Stimulated activated memory B cell treated with anti-CD40 and anti-IgM and Interleukin-4, amounts not matched to agents 10 μg/mL and 1 μg/mL and 100 μg/mL, for 72 hours (primary cell): ENCODE results near the gene LAYN.

ENCODE experiments used
- ATAC-seq: fragments of 150-1000 bp; cut with Tn5 transposase; 2 replicates; pipeline ENCODE4 v1.10.0; 2021
- H3K27ac Mint-ChIP-seq: one replicate; pipeline ENCODE4 v1.8.0; 2022; ENCODE audit warnings: mild to moderate bottlenecking, mixed read lengths
- H3K27me3 Mint-ChIP-seq: one replicate; pipeline ENCODE4 v1.8.0; 2022; ENCODE audit warnings: mixed read lengths
- H3K36me3 Mint-ChIP-seq: one replicate; pipeline ENCODE4 v1.8.0; 2022; ENCODE audit warnings: mixed read lengths
- H3K4me1 Mint-ChIP-seq: one replicate; pipeline ENCODE4 v1.8.0; 2022; ENCODE audit warnings: mixed read lengths
- H3K4me3 Mint-ChIP-seq: one replicate; pipeline ENCODE4 v1.8.0; 2022; ENCODE audit warnings: mild to moderate bottlenecking, moderate library complexity, mixed read lengths
- H3K9me3 Mint-ChIP-seq: one replicate; pipeline ENCODE4 v1.8.0; 2022; ENCODE audit warnings: mixed read lengths

LAYN gene

DNA sequence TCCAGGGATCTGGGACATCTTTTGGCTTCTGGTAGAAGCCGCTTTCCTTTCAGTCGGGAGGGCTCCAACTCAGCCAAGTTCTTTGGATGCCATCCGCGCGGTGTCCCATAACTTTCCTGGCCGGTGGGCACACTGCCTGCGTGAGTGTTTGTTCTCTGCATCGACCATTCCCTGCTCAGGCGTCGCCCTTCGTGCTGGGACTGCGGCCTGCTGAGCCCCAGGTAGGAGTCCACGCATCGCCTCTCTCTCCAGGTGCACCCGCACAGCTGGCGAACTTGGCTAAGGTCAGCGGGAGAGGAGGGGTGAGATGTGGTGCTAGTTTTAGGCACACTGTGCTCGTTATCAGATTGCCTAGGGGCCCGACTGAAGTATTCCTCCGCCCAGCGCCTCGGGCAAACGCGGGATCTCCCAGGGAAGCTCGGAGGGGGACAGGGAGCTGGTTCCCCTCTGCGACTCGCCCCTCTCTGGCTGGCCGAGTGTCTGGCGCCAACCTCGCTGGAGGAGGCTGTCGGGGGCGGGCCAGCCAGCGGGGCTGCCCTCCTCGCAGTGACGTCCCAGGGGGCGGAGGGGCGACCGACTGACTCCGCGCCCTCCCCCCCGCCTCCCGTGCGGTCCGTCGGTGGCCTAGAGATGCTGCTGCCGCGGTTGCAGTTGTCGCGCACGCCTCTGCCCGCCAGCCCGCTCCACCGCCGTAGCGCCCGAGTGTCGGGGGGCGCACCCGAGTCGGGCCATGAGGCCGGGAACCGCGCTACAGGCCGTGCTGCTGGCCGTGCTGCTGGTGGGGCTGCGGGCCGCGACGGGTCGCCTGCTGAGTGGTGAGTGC, at the start of gene LAYN:
Gene LAYN, plus strand, starts transcription at position 607 of the 823 bp plus-strand sequence. Its CDS starts 124 bp downstream, at position 731.
- H3K27ac Mint-ChIP-seq = no peak within 1 kb of the TSS
- peaks cover 9% of the 10 kb centered on the region for H3K4me1 Mint-ChIP-seq
- H3K27me3 Mint-ChIP-seq = peaks cover 88% of the 10 kb centered on the region
- no peaks in the 10 kb centered on the region for H3K36me3 Mint-ChIP-seq
- H3K4me3 Mint-ChIP-seq = peak within 1 kb of the TSS; percentile 67
- no peak for ATAC-seq
- no peaks in the 10 kb centered on the region for H3K9me3 Mint-ChIP-seq

GRCh38 chr11:111494040-111494439, 46.5 kb upstream of the LAYN start:
- Mint-ChIP-seq H3K36me3 (no peaks in the 10 kb centered on the region), H3K27me3 (peaks cover 55% of the 10 kb centered on the region), H3K9me3 (no peaks in the 10 kb centered on the region), H3K4me3 (no peak overlapping the region), H3K4me1 (no peaks in the 10 kb centered on the region), H3K27ac (no peak overlapping the region)
- ATAC-seq = no peak

DNA sequence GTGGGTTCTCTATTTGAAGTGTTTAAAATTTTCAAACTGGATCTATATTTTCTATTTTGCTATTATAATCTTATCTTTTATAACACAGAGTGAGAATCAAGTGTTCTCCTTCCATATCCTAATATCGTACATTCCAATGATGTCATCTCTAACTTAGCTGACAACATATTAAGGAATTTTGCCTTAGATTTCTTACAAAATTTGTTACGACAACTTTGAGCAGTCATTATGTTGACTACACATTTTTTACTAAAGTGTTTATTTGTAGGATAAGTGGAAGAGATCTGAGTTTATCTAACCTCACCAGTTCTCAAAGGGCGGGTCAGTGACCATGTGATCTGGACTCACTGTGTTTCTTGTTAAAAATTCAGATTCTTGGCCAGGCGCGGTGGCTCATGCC, 41.0 kb upstream of the LAYN start:
- Mint-ChIP-seq H3K27me3 (peaks cover 41% of the 10 kb centered on the region), H3K9me3 (no peaks in the 10 kb centered on the region), H3K4me3 (no peak overlapping the region), H3K36me3 (no peaks in the 10 kb centered on the region), H3K27ac (no peak overlapping the region), H3K4me1 (no peaks in the 10 kb centered on the region)
- ATAC-seq = no peak

DNA sequence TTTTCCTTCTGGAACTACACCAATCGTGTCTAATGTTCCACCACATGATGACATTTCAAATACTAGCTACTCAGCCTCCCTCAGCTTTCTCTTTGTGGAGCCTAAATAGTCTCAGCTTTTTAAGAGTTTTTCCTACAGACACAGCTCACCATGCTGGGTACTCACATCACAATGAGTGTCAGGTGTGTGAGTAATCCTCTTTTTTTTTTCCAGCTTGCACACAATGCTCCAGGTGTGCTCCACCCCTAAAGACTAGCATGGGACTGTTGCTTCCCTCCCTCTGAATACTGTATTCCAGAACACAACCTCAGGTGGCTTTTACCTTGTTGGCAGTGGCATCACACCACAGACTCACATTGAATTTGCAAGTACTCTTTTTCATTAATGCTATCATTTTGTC, 40.0 kb upstream of the LAYN start:
- H3K27ac Mint-ChIP-seq = no peak overlapping the region
- no peak for ATAC-seq
- H3K27me3 Mint-ChIP-seq = peaks cover 41% of the 10 kb centered on the region
- H3K36me3 Mint-ChIP-seq = no peaks in the 10 kb centered on the region
- no peaks in the 10 kb centered on the region for H3K4me1 Mint-ChIP-seq
- no peaks in the 10 kb centered on the region for H3K9me3 Mint-ChIP-seq
- H3K4me3 Mint-ChIP-seq = no peak overlapping the region

- H3K4me3 Mint-ChIP-seq = no peak overlapping the region
- H3K27ac Mint-ChIP-seq = no peak overlapping the region
- H3K36me3 Mint-ChIP-seq = no peaks in the 10 kb centered on the region
- H3K9me3 Mint-ChIP-seq = no peaks in the 10 kb centered on the region
- H3K27me3 Mint-ChIP-seq = peaks cover 43% of the 10 kb centered on the region
- H3K4me1 Mint-ChIP-seq = no peaks in the 10 kb centered on the region
- ATAC-seq = no peak
Observed at GRCh38 chr11:111502611-111503010, 37.9 kb upstream of the LAYN start.

DNA sequence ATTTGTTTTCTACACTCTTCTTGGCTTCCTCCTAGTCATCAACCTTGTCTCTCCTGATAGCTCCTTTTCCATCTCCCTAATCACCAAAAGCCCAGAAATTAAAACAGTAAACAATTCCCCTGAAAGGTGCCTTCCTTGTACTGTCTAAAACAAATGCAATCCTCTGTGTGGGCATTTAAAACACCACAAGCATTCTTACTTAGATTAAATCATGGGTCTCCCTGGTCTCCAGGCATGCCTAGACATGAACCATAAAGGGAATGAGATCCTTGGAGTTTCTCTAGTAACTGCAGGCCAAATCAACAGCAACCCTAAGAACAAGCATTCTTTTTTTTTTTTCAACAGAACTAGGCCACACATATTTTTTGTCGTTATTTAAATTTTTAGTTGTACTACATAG, 30.2 kb upstream of the LAYN start:
- Mint-ChIP-seq H3K36me3 (no peaks in the 10 kb centered on the region), H3K27ac (no peak overlapping the region), H3K9me3 (peaks cover 3% of the 10 kb centered on the region), H3K27me3 (peaks cover 55% of the 10 kb centered on the region), H3K4me3 (no peak overlapping the region), H3K4me1 (peaks cover 9% of the 10 kb centered on the region)
- ATAC-seq = no peak

DNA sequence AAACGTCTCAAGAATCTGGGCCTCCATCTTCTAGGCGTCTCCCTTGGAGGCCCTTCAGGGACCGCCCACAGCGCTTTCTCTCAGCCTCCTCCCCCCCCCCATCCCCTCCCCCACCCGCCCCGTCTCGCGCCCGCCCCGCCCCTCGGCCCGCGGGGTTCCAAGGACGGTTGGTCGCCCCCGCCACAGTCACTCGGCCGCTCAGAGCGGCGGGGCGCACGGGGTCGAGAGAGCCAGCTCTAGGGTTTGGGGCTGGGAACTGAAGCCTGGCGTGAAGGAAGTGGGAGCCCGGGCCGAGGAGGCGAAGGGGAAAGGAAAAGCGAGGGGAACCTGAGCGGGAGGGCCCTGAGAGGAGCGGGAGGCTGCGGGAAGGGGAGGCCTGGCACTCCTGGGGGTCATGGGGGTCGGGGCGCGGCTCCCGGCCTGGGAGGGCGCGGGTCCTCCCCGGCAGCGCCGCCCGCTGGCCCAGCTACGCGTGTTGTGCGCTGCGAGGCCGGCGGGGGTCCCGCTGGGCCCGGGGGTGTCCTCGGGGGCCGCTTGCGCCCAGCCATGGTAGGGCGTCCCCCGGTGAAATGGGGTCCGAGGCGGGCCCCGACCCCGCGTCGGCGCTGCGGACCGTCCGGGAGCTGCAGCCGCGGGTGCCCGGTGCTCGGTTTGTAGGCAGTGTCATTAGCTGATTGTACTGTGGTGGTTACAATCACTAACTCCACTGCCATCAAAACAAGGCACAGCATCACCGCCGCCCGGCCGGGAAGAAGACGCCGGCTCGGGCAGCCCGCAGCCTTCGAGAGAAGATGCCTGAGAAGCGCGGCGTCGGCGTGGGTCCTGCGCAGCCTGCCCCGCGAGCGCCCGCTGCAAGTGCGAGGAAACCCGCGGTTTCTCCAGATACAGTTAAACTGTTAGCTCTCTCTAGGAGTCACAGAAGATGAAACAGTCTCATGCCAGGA, 28.0 kb upstream of the LAYN start, which contains the start of gene BTG4:
Gene BTG4, minus strand, starts transcription at position 91 of the 944 bp plus-strand sequence. CDS start 13,610 bp downstream, outside the sequence.
- H3K9me3 Mint-ChIP-seq = peaks cover 3% of the 10 kb centered on the region
- ATAC-seq = peak; percentile 47
- H3K27ac Mint-ChIP-seq = no peak within 1 kb of the TSS
- H3K27me3 Mint-ChIP-seq = peaks cover 48% of the 10 kb centered on the region
- H3K4me3 Mint-ChIP-seq = peak within 1 kb of the TSS; percentile 67
- H3K4me1 Mint-ChIP-seq = peaks cover 9% of the 10 kb centered on the region
- no peaks in the 10 kb centered on the region for H3K36me3 Mint-ChIP-seq

DNA sequence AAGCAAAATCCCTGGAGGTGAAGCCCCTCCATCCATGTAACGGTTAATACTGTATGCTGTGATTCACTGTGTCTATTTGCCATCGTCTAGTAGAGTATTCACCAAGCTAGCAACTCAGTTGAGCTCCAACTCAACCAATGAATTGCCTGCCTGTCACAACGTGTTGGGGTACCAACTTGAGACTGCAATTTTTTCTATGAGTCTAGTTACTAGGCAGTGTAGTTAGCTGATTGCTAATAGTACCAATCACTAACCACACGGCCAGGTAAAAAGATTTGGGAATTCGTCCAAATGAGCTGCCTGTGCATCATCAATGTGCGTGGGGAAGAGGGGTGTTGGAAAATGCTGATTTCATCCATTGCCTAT, 27.3 kb upstream of the LAYN start:
- Mint-ChIP-seq H3K9me3 (no peaks in the 10 kb centered on the region), H3K4me1 (peaks cover 9% of the 10 kb centered on the region), H3K4me3 (no peak overlapping the region), H3K27me3 (peaks cover 41% of the 10 kb centered on the region), H3K36me3 (no peaks in the 10 kb centered on the region), H3K27ac (no peak overlapping the region)
- ATAC-seq = no peak

DNA sequence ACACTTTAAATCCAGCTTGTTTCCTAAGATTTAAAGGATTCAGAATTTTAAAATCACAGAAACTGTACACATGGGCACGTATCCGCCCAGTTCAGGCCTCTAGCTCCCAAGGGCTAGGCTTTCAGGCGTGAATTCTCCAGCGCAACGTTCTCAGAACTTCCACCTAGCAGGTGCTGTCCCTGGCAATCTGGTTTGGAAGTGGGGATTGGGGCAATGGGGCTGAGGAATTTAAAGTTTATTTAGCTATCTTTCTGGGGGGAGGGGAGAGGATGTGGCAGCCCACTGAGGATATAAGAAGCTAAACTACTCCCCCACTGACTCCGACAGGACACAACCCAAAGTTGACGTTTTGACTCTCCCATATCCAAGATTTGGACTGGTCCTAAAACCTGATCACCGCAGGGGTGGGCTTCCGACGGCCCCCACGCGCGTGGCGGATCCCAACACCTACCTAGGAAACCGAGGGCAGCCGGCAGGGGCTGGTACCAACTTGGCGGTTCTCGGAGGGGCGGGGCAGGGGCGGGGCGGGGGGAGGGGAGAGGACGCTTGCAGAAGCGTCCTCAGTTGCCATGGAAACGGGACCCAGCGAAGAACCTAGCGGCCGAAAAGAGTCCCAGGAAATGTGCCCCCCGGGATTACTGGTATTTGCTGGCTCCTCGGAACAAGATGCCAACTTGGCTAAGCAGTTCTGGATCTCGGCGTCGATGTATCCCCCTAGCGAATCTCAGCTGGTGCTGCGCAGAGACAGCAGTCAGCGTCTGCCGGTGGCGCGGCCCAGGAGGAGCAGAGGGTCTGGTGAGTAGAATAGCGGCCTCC, 26.1 kb upstream of the LAYN start, which contains the start of gene HOATZ:
Gene HOATZ, plus strand, starts transcription at position 563 of the 816 bp plus-strand sequence. Its CDS starts 7 bp downstream, at position 570.
- ATAC-seq = no peak
- Mint-ChIP-seq H3K27me3 (peaks cover 38% of the 10 kb centered on the region), H3K36me3 (no peaks in the 10 kb centered on the region), H3K27ac (no peak within 1 kb of the TSS), H3K4me1 (peaks cover 9% of the 10 kb centered on the region), H3K9me3 (no peaks in the 10 kb centered on the region), H3K4me3 (peak within 1 kb of the TSS; percentile 68)

- no peak for ATAC-seq
- H3K9me3 Mint-ChIP-seq = no peaks in the 10 kb centered on the region
Observed at GRCh38 chr11:111515591-111515990, 24.9 kb upstream of the LAYN start.

DNA sequence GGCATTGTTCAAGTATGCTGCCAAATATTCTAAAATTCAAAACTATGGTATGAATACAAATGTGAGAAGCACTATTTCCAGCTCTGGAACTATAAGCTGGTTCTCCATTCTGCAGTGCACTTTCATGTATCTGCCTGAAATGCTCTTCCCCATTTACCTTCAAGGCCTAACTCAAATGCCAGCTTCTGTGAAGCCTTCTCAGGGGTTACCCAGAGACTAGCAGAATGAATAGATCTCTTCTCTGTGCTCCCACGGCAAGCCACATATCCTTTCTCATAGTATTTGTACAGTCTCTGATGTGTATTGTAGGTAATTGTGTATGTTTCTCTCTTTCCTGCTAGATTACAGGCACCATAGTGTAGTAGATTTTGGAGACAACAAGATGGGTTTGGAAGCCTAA, 21.9 kb upstream of the LAYN start:
- H3K27me3 Mint-ChIP-seq = peaks cover under 1% of the 10 kb centered on the region

More at GRCh38 chr11:111515591-111515990, 24.9 kb upstream of the LAYN start:
- peaks cover 28% of the 10 kb centered on the region for H3K27me3 Mint-ChIP-seq
- peaks cover 9% of the 10 kb centered on the region for H3K4me1 Mint-ChIP-seq
- no peak overlapping the region for H3K4me3 Mint-ChIP-seq
- no peak overlapping the region for H3K27ac Mint-ChIP-seq
- no peaks in the 10 kb centered on the region for H3K36me3 Mint-ChIP-seq

DNA sequence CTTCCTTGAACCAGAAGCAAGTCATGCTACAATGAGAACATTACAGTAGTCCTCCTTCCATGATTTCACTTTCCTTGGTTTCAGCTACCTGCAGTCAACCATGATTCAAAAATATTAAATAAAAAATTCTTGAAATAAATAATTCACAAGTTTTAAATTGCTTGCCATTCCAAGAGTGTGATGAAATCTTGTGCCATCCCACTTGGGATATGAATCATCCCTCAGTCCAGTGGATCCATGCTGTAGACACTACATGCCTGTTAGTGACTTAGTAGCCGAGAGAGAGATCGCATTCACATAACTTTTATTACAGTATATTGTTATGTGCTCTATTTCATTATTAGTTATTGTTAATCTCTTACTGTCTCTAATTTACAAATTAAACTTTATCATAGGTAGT, 20.0 kb upstream of the LAYN start:
- H3K9me3 Mint-ChIP-seq = no peaks in the 10 kb centered on the region
- H3K36me3 Mint-ChIP-seq = no peaks in the 10 kb centered on the region
- no peak overlapping the region for H3K27ac Mint-ChIP-seq
- no peak for ATAC-seq
- H3K4me3 Mint-ChIP-seq = no peak overlapping the region
- H3K27me3 Mint-ChIP-seq = peaks cover 8% of the 10 kb centered on the region
- H3K4me1 Mint-ChIP-seq = no peaks in the 10 kb centered on the region

More for the DNA sequence above, 21.9 kb upstream of the LAYN start:
- ATAC-seq = no peak
- H3K4me1 Mint-ChIP-seq = peaks cover 9% of the 10 kb centered on the region
- no peak overlapping the region for H3K4me3 Mint-ChIP-seq
- no peaks in the 10 kb centered on the region for H3K36me3 Mint-ChIP-seq
- no peak overlapping the region for H3K27ac Mint-ChIP-seq
- H3K9me3 Mint-ChIP-seq = no peaks in the 10 kb centered on the region

DNA sequence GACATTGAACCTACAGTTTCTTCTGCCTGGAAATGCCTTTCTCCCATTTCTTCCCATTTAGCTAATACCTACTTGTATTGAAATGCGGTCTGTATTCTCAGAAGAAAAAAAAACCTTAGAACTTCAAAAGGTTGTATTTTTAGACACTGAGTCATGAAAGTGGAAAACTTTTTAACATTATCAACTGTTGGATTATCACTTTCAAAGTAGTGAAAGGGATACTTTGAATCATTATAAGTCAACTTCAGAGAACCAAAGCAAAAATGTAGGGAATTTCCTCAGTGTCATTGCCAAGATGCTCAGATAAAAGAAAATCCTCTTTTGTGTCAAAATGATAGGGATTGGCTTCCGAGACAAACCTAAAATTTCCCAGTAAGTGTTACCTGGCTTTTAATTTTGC, 19.4 kb upstream of the LAYN start:
- H3K9me3 Mint-ChIP-seq = no peaks in the 10 kb centered on the region
- H3K27ac Mint-ChIP-seq = no peak overlapping the region
- H3K4me3 Mint-ChIP-seq = no peak overlapping the region
- no peaks in the 10 kb centered on the region for H3K36me3 Mint-ChIP-seq
- ATAC-seq = no peak
- H3K4me1 Mint-ChIP-seq = no peaks in the 10 kb centered on the region
- peaks cover 8% of the 10 kb centered on the region for H3K27me3 Mint-ChIP-seq

DNA sequence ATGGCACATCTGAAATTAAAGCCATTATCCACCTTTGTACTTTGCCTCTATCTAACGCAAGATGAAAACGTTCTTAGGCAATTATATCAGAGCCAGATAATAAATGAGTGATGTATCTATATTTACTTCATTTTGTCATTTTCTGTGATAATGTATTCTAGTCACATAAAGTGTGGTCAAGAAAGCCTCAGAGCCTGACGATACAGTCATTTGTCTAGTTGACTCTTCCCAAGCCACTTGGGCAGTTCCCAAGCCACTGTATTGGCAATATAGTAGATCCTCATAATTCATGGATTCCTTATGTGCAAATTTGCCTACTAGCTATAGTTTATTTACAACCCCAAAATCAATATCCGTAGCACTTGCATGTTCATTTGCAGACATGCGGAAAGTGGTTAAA, 18.1 kb upstream of the LAYN start:
- no peaks in the 10 kb centered on the region for H3K36me3 Mint-ChIP-seq

GRCh38 chr11:111523343-111523742, 17.2 kb upstream of the LAYN start:
- H3K9me3 Mint-ChIP-seq = no peaks in the 10 kb centered on the region
- H3K4me3 Mint-ChIP-seq = no peak overlapping the region
- no peak for ATAC-seq
- no peaks in the 10 kb centered on the region for H3K36me3 Mint-ChIP-seq
- peaks cover 8% of the 10 kb centered on the region for H3K27me3 Mint-ChIP-seq
- H3K27ac Mint-ChIP-seq = no peak overlapping the region
- no peaks in the 10 kb centered on the region for H3K4me1 Mint-ChIP-seq

More for the DNA sequence above, 18.1 kb upstream of the LAYN start:
- Mint-ChIP-seq H3K4me3 (no peak overlapping the region), H3K27ac (no peak overlapping the region), H3K9me3 (no peaks in the 10 kb centered on the region), H3K27me3 (peaks cover 8% of the 10 kb centered on the region), H3K4me1 (no peaks in the 10 kb centered on the region)
- ATAC-seq = no peak
